ENCODE data around the gene MAEA. TPM values are rescaled to one million over a fixed set of nuclear protein-coding genes. Genes with fewer than 3 reads are reported as not detected.
A peak's percentile ranks its signal among the peaks of the same experiment; 100 is the strongest.

The MAEA gene
- total RNA-seq, 2 donors from 2014 or later, result 65.8 to 124 TPM

- no peaks in the 10 kb centered on the region for H3K36me3 ChIP-seq
- H3K9ac ChIP-seq (ENCODE audit: low read depth in 2 of 2, low read length in 2 of 2), result no peak overlapping the region
- no peak overlapping the region for H3K4me3 ChIP-seq
- H3K27me3 ChIP-seq, result no peaks in the 10 kb centered on the region
- intact Hi-C loops (cut with DNase I), result loop anchor here (5.0 to 10.0 kb wide), 3 partner anchors 223 to 370 kb away; partner anchors contain the start of genes TACC3 and TMEM129
- TF ChIP-seq, protein P1, sequence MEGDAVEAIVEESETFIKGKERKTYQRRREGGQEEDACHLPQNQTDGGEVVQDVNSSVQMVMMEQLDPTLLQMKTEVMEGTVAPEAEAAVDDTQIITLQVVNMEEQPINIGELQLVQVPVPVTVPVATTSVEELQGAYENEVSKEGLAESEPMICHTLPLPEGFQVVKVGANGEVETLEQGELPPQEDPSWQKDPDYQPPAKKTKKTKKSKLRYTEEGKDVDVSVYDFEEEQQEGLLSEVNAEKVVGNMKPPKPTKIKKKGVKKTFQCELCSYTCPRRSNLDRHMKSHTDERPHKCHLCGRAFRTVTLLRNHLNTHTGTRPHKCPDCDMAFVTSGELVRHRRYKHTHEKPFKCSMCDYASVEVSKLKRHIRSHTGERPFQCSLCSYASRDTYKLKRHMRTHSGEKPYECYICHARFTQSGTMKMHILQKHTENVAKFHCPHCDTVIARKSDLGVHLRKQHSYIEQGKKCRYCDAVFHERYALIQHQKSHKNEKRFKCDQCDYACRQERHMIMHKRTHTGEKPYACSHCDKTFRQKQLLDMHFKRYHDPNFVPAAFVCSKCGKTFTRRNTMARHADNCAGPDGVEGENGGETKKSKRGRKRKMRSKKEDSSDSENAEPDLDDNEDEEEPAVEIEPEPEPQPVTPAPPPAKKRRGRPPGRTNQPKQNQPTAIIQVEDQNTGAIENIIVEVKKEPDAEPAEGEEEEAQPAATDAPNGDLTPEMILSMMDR (IDR thresholded peaks at IDR 0.05), result no peak
- no peaks in the 10 kb centered on the region for H3K9me3 ChIP-seq
- no peak for DNase-seq
- H3K4me1 ChIP-seq, result no peaks in the 10 kb centered on the region
- no peak overlapping the region for H3K27ac ChIP-seq
These were observed 65.2 kb downstream of the MAEA start for GRCh38 chr4:1354983-1355275.

DNA sequence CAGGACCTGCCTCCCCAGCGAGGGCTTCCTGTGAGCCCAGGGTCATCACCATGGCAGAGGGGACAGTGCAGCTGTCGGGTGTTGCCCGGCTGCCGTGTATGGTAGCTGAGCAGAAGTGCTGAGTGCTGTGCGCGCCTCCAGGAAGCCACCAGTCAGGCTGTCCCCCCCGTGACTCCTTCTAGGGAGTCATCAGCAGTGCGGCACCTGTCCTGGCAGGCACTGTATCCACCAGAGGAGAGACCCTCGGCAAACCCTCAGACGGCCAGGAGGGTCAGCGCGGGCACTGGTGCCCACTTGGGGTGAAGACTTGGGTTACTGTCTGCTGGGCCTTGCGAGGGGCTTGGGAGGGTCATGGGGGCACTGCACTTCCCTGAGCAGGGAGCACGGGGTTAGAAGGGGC, 65.7 kb downstream of the MAEA start:
- no peaks in the 10 kb centered on the region for H3K4me1 ChIP-seq
- no peak overlapping the region for H3K27ac ChIP-seq
- H3K9me3 ChIP-seq, result no peaks in the 10 kb centered on the region
- no peak for DNase-seq
- intact Hi-C loops (cut with DNase I), result loop anchor here (5.0 to 10.0 kb wide), 2 partner anchors 272 to 369 kb away; partner anchors contain the start of genes TACC3 and TMEM129
- no peak overlapping the region for H3K4me3 ChIP-seq
- no peaks in the 10 kb centered on the region for H3K27me3 ChIP-seq
- no peak overlapping the region for H3K9ac ChIP-seq (ENCODE audit: low read depth in 2 of 2, low read length in 2 of 2)
- no peaks in the 10 kb centered on the region for H3K36me3 ChIP-seq
- TF ChIP-seq, protein P1 (IDR thresholded peaks at IDR 0.05), result no peak

DNA sequence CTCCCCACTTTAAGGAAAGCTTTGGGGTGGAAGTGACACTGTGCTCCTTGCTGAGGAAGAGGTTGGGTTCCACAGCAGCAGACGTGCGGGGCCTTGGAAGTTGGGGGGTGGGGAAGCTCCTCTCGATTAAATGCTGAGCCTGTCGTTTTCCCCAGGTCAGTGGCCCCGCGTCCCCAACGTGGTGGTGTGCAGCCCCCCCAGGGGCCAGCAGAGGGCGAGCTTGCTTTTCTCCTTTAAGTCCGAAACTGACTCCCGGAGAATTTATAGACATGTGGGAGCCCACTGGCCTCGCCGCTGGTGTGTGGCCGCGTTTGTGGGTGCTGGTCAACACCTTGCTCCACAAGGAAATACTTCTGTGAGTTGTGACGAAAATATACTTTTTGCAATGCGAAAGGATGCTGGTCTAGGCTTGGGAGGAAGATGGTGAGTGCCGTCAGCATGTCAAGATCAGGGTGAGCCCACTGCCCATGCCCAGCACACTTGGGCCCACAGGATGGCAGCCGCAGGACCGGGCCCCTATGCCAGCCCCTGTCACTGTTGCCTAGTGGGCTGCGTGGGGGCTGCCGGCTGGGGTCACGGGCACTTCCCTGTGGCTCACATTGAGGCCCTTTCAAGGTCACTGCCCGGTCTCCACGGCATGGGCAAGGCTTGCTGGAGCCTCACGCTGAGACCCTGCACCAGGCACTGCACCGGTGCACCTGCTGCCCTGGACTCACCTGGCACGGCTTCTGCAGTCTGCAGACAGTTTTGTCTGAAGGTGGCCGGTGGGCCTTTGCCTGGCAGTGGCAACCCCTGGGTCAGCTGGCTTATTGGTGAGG, 66.7 kb downstream of the MAEA start:
- peak; percentile 47 for DNase-seq
- H3K9me3 ChIP-seq, result no peaks in the 10 kb centered on the region
- H3K9ac ChIP-seq (ENCODE audit: low read depth in 2 of 2, low read length in 2 of 2), result no peak overlapping the region
- H3K4me3 ChIP-seq, result no peak overlapping the region
- no peaks in the 10 kb centered on the region for H3K27me3 ChIP-seq
- H3K36me3 ChIP-seq, result no peaks in the 10 kb centered on the region
- intact Hi-C loops (cut with DNase I), result loop anchor here (5.0 to 10.0 kb wide), 2 partner anchors 271 to 368 kb away; partner anchors contain the start of genes TACC3 and TMEM129
- TF ChIP-seq, protein P1 (IDR thresholded peaks at IDR 0.05), result peak; percentile 76
- H3K4me1 ChIP-seq, result no peaks in the 10 kb centered on the region
- no peak overlapping the region for H3K27ac ChIP-seq

GRCh38 chr4:1357356-1358248, 67.9 kb downstream of the MAEA start:
- Histone ChIP-seq H3K27me3 (no peaks in the 10 kb centered on the region), H3K27ac (no peak overlapping the region), H3K9ac (ENCODE audit: low read depth in 2 of 2, low read length in 2 of 2) (no peak overlapping the region), H3K36me3 (no peaks in the 10 kb centered on the region), H3K4me3 (no peak overlapping the region), H3K4me1 (no peaks in the 10 kb centered on the region), H3K9me3 (no peaks in the 10 kb centered on the region)
- no peak for DNase-seq
- TF ChIP-seq, protein P1 (IDR thresholded peaks at IDR 0.05), result no peak
- intact Hi-C loops (cut with DNase I), result loop anchor here (5.0 to 10.0 kb wide), 2 partner anchors 270 to 367 kb away; partner anchors contain the start of genes TACC3 and TMEM129

DNA sequence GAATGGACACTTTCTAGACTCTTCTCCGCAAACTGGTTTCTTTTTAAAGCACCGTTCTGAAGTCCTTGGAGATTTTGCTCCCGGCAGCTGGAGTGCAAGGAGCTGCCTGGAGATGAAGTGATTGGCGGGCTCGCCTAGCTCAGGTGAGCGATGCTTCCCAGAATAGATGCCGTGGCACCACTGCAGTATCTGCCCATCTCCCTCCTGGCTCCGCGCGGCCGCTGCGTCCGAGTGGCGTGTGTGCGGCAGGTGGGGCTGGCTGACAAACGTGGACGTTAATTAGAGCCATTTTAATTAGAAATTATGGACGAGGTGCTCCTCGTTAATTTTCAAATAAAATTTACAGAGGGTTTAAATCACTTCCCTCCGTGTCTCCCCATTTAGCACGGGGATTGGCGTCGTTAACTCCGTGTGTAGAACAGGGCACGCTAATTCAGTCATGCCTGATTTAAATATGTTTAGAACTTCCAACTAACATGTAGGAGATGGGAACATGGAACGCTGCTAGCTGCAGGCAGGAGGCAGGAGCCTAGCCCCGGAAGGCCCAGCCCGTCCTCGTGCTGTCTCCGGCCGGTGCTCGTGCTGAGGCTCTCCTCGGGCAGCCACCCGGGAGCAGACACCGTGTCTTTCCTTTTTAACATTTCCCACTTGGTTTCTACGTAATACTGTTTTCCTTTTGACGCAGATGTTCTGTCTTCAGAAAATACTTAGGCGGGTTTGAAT, 68.9 kb downstream of the MAEA start:
- no peak overlapping the region for H3K4me3 ChIP-seq
- no peaks in the 10 kb centered on the region for H3K4me1 ChIP-seq
- TF ChIP-seq, protein P1 (IDR thresholded peaks at IDR 0.05), result no peak
- DNase-seq, result no peak
- H3K27ac ChIP-seq, result no peak overlapping the region
- H3K9me3 ChIP-seq, result no peaks in the 10 kb centered on the region
- H3K9ac ChIP-seq (ENCODE audit: low read depth in 2 of 2, low read length in 2 of 2), result no peak overlapping the region
- intact Hi-C loops (cut with DNase I), result loop anchor here (5.0 to 10.0 kb wide), 2 partner anchors 269 to 366 kb away; partner anchors contain the start of genes TACC3 and TMEM129
- H3K27me3 ChIP-seq, result no peaks in the 10 kb centered on the region
- H3K36me3 ChIP-seq, result no peaks in the 10 kb centered on the region
